Upper lobe of left lung (tissue), 6 donors: ENCODE data around the gene CYTIP. TPM values are rescaled to one million over a fixed set of nuclear protein-coding genes. Genes with fewer than 3 reads are reported as not detected.
A peak's percentile ranks its signal among the peaks of the same experiment; 100 is the strongest.

Experiments used
- ATAC-seq, 2 donors: fragments of 200-7000 bp; cut with Tn5 transposase; one replicate each; pipeline ENCODE4 v1.9.1; 2022; ENCODE audit warnings: mild to moderate bottlenecking in 2 of 2, moderate library complexity in 2 of 2; ENCODE audit not compliant: low FRiP score in 2 of 2
- DNase-seq, 2 donors: peaks; one replicate each; pipeline ENCODE4 v3.0.0-alpha.2; 2019 to 2020
- H3K27ac ChIP-seq, 4 donors: fragments of 200-600 bp; sonication (generic); one replicate each; pipeline ENCODE4 v1.5.1; 2016 to 2019
- H3K27me3 ChIP-seq, 4 donors: fragments of 200-600 bp; sonication (generic); one replicate each; pipeline ENCODE4 v1.5.1; 2017 to 2019
- H3K36me3 ChIP-seq, 4 donors: fragments of 200-600 bp; sonication (generic); one replicate each; pipeline ENCODE4 v1.5.1; 2016 to 2019
- H3K4me1 ChIP-seq, 4 donors: fragments of 200-600 bp; sonication (generic); one replicate each; pipeline ENCODE4 v1.5.1; 2018 to 2019
- H3K4me3 ChIP-seq, 4 donors: fragments of 200-600 bp; sonication (generic); one replicate each; pipeline ENCODE4 v1.5.1; 2017 to 2019; ENCODE audit warnings: mild to moderate bottlenecking in 2 of 4, moderate library complexity in 1 of 4
- H3K9me3 ChIP-seq, 4 donors: fragments of 200-600 bp; sonication (generic); one replicate each; pipeline ENCODE4 v1.5.1; 2018 to 2019
- CTCF ChIP-seq, 6 experiments: fragments of 450-650 bp in 4 of 6; fragments of 200-600 bp in 2 of 6; sonication (generic) in 2 of 6; IDR thresholded peaks; one replicate each; pipeline ENCODE4 v1.5.1; 2016 to 2019; ENCODE audit warnings: antibody characterized with exemption in 6 of 6
- EP300 ChIP-seq, 4 donors: sonication (generic); formaldehyde crosslinking; IDR thresholded peaks; one replicate each; pipeline ENCODE4 v1.5.1; 2017; ENCODE audit warnings: antibody characterized with exemption in 4 of 4, control low read depth in 2 of 4
- POLR2A ChIP-seq, 4 donors: fragments of 450-650 bp; IDR thresholded peaks; one replicate each; pipeline ENCODE4 v1.5.1; 2016 to 2017; ENCODE audit warnings: antibody characterized with exemption in 4 of 4, mild to moderate bottlenecking in 2 of 4
- POLR2AphosphoS5 ChIP-seq, 2 donors: sonication (generic); formaldehyde crosslinking; IDR thresholded peaks; one replicate each; pipeline ENCODE4 v1.5.1; 2017; ENCODE audit warnings: antibody characterized with exemption in 2 of 2
- WGBS, 2 donors: methylation state at CpG; one replicate each; pipeline ENCODE4 v1.1.5; 2017 to 2018; 5-methylcytosine and 5-hydroxymethylcytosine counted together
- total RNA-seq, 6 donors: library from RNA; depleted of rRNA in 4 of 6; stranded (reverse); fragments of >200 nt in 4 of 6; gene quantifications; one replicate each; pipeline versions ENCODE4 v1.1.0 to v1.2.1, GENCODE V29; 2016 to 2021
- donor health status: DM: no; HTN: no; CAD: no; lungs with moderate emphysema.
- donor health status: DM: no; HTN: yes; CAD: no; lungs with severe emphysema.

The CYTIP gene
- total RNA-seq: 10 to 100 TPM; 23.1 to 47.1 (median 28.5) TPM

GRCh38 chr2:157443795-157444640 is at the start of gene CYTIP:
Gene CYTIP, minus strand, starts transcription at chr2:157444089. Its CDS starts 69 bp downstream, at chr2:157444020.
- DNase-seq: peak in 1 of 2 donors; percentile 76
- no peaks in the 10 kb centered on the region for H3K27me3 ChIP-seq
- H3K27ac ChIP-seq: peak within 1 kb of the TSS; percentile 73 to 87 (median 82)
- peaks cover 0 to 7% (median 0%) of the 10 kb centered on the region in 4 donors for H3K4me1 ChIP-seq
- ATAC-seq: peak; percentile 64 to 79
- no peaks in the 10 kb centered on the region for H3K9me3 ChIP-seq
- H3K36me3 ChIP-seq: no peaks in the 10 kb centered on the region
- 39 to 72% methylated on average over 13 of the region's 13 CpGs for WGBS, 2 donors
- TF ChIP-seq EP300 (IDR thresholded peaks at IDR 0.05): no peak
- peak in 3 of 4 donors; percentile 29 to 90 (median 35) for TF ChIP-seq POLR2A (IDR thresholded peaks at IDR 0.05)
- TF ChIP-seq POLR2AphosphoS5 (IDR thresholded peaks at IDR 0.05): peak; percentile 49 to 63
- H3K4me3 ChIP-seq: peak within 1 kb of the TSS in 3 of 4 donors; percentile 39 to 46 (median 44)

GRCh38 chr2:157492189-157492773 is 48.4 kb upstream of the CYTIP start:
- Histone ChIP-seq H3K27ac (no peak overlapping the region), H3K27me3 (no peaks in the 10 kb centered on the region), H3K36me3 (no peaks in the 10 kb centered on the region), H3K4me1 (no peaks in the 10 kb centered on the region), H3K9me3 (no peaks in the 10 kb centered on the region), H3K4me3 (no peak overlapping the region)
- DNase-seq (peak in 1 of 2 donors; percentile 75), ATAC-seq (peak; percentile 73 to 86)
- TF ChIP-seq POLR2AphosphoS5 (IDR thresholded peaks at IDR 0.05) (no peak), POLR2A (IDR thresholded peaks at IDR 0.05) (no peak), CTCF (IDR thresholded peaks at IDR 0.05) (peak in 5 of 6 experiments; percentile 55 to 67 (median 59)), EP300 (IDR thresholded peaks at IDR 0.05) (no peak)
- 11 to 17% methylated on average over 5 of the region's 5 CpGs for whole genome bisulfite sequencing, 2 donors

GRCh38 chr2:157489983-157490382 is 46.1 kb upstream of the CYTIP start:
- Histone ChIP-seq H3K4me1 (no peaks in the 10 kb centered on the region), H3K36me3 (no peaks in the 10 kb centered on the region), H3K27ac (no peak overlapping the region), H3K4me3 (no peak overlapping the region), H3K9me3 (no peaks in the 10 kb centered on the region), H3K27me3 (no peaks in the 10 kb centered on the region)
- ATAC-seq: no peak
- TF ChIP-seq EP300 (IDR thresholded peaks at IDR 0.05) (no peak), POLR2A (IDR thresholded peaks at IDR 0.05) (no peak), CTCF (IDR thresholded peaks at IDR 0.05) (no peak), POLR2AphosphoS5 (IDR thresholded peaks at IDR 0.05) (no peak)
- WGBS, 2 donors: 58 to 69% methylated on average over 1 of the region's 1 CpG
- peak in 1 of 2 donors; percentile 39 for DNase-seq

GRCh38 chr2:157488877-157489276 is 45.0 kb upstream of the CYTIP start:
- ATAC-seq (peak; percentile 19 to 37), DNase-seq (no peak)
- Histone ChIP-seq H3K9me3 (no peaks in the 10 kb centered on the region), H3K27ac (no peak overlapping the region), H3K27me3 (no peaks in the 10 kb centered on the region), H3K36me3 (no peaks in the 10 kb centered on the region), H3K4me1 (no peaks in the 10 kb centered on the region), H3K4me3 (no peak overlapping the region)
- 52 to 64% methylated on average over 3 of the region's 3 CpGs for WGBS, 2 donors
- TF ChIP-seq POLR2AphosphoS5 (IDR thresholded peaks at IDR 0.05) (no peak), EP300 (IDR thresholded peaks at IDR 0.05) (no peak), POLR2A (IDR thresholded peaks at IDR 0.05) (no peak), CTCF (IDR thresholded peaks at IDR 0.05) (no peak)

- ATAC-seq (no peak), DNase-seq (no peak)
- no peaks in the 10 kb centered on the region for H3K36me3 ChIP-seq
- no peaks in the 10 kb centered on the region for H3K9me3 ChIP-seq
- H3K4me1 ChIP-seq: no peaks in the 10 kb centered on the region
- WGBS, 2 donors: 83 to 87% methylated on average over 3 of the region's 3 CpGs
- no peak overlapping the region for H3K4me3 ChIP-seq
- TF ChIP-seq CTCF (IDR thresholded peaks at IDR 0.05): no peak
- TF ChIP-seq EP300 (IDR thresholded peaks at IDR 0.05): no peak
- no peak for TF ChIP-seq POLR2AphosphoS5 (IDR thresholded peaks at IDR 0.05)
- TF ChIP-seq POLR2A (IDR thresholded peaks at IDR 0.05): no peak
- H3K27ac ChIP-seq: no peak overlapping the region
- no peaks in the 10 kb centered on the region for H3K27me3 ChIP-seq
Measured at GRCh38 chr2:157487747-157488146, 43.9 kb upstream of the CYTIP start.
